Measurements from ENCODE around the gene LRSAM1.

DNA sequence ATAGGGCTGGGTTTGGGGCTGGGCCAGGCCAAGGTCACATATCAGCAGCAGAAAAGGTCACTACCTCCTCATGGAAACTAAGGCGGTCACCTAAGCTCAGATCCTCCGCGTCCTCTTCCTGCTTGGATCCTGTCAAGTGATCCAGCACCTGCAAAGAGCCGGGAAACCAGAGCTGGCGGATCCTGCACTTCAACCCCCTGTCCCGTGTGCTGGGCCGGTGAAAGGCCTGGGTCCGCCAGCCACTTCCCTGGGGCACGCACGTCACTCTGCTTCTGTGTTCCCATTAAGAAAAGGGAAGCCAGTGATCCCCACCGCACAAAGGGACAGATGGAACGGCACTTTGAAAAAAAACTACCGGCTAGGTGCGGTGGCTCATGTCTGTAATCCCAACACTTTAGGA lies 99.4 kb downstream of the LRSAM1 start:
- TF ChIP-seq, protein P1, sequence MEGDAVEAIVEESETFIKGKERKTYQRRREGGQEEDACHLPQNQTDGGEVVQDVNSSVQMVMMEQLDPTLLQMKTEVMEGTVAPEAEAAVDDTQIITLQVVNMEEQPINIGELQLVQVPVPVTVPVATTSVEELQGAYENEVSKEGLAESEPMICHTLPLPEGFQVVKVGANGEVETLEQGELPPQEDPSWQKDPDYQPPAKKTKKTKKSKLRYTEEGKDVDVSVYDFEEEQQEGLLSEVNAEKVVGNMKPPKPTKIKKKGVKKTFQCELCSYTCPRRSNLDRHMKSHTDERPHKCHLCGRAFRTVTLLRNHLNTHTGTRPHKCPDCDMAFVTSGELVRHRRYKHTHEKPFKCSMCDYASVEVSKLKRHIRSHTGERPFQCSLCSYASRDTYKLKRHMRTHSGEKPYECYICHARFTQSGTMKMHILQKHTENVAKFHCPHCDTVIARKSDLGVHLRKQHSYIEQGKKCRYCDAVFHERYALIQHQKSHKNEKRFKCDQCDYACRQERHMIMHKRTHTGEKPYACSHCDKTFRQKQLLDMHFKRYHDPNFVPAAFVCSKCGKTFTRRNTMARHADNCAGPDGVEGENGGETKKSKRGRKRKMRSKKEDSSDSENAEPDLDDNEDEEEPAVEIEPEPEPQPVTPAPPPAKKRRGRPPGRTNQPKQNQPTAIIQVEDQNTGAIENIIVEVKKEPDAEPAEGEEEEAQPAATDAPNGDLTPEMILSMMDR (IDR thresholded peaks at IDR 0.05) = no peak
- TF ChIP-seq EZH2 (IDR thresholded peaks at IDR 0.05) (no peak), EZH2phosphoT487 (IDR thresholded peaks at IDR 0.05) (no peak)
